Measurements from ENCODE around the gene SUPT5H. TPM values are rescaled to one million over a fixed set of nuclear protein-coding genes. Genes with fewer than 3 reads are reported as not detected.
A peak's percentile ranks its signal among the peaks of the same experiment; 100 is the strongest.

The SUPT5H gene
- total RNA-seq, 3 donors from 2014 or later = 74.3 to 115 (median 103) TPM

DNA sequence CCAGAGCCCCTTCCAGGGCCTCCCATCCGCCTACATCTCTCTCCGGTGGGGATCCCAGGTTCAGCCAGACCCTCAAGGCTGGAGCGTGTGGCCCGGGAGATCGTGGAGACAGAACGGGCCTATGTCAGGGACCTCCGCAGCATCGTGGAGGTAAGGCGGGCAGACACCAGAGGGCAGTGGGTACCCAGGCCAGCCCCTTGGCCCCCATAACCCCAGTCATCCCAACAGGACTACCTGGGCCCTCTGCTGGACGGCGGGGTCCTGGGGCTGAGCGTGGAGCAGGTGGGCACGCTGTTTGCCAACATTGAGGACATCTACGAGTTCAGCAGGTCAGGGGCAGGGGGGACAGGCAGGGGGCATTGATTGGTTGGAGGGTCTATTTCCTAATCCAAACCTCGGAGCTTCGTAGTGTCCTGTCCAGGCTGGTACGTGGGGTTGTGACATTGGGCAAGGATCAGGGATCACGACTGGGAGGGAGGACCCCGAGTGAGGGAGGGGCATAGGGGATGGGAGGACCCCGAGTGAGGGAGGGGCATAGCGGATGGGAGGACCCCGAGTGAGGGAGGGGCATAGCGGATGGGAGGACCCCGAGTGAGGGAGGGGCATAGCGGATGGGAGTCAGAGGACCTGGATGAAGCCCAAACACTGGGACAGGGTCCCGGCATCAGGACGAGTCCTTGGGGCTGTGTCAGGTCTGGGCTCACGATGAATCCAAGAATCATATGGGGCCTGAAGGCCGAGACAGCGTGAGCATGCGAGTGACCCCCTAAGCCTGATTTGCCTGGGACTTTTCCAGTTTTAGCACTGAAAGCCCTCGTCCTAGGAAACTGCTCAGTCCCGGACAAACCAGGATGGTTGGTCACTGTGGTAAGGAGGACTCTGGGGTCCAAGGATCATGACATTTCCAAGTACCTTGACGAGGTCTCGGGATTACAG, 30.0 kb upstream of the SUPT5H start:
- peak overlapping the region in 2 of 3 donors; percentile 81 to 98 for H3K4me3 ChIP-seq
- H3K36me3 ChIP-seq = no peaks in the 10 kb centered on the region
- DNase-seq (ENCODE audit: low spot score in 2 of 2) = no peak
- no peaks in the 10 kb centered on the region for H3K9me3 ChIP-seq
- TF ChIP-seq CTCF (IDR thresholded peaks at IDR 0.05) (no peak), POLR2A (IDR thresholded peaks at IDR 0.05) (no peak), POLR2AphosphoS5 (IDR thresholded peaks at IDR 0.05) (no peak)
- H3K27ac ChIP-seq = peak overlapping the region; percentile 25 to 100
- no peaks in the 10 kb centered on the region for H3K4me1 ChIP-seq
- intact Hi-C loops (cut with DNase I; ENCODE audit: low total_unique reads) = no loop called here
- H3K27me3 ChIP-seq = no peaks in the 10 kb centered on the region

DNA sequence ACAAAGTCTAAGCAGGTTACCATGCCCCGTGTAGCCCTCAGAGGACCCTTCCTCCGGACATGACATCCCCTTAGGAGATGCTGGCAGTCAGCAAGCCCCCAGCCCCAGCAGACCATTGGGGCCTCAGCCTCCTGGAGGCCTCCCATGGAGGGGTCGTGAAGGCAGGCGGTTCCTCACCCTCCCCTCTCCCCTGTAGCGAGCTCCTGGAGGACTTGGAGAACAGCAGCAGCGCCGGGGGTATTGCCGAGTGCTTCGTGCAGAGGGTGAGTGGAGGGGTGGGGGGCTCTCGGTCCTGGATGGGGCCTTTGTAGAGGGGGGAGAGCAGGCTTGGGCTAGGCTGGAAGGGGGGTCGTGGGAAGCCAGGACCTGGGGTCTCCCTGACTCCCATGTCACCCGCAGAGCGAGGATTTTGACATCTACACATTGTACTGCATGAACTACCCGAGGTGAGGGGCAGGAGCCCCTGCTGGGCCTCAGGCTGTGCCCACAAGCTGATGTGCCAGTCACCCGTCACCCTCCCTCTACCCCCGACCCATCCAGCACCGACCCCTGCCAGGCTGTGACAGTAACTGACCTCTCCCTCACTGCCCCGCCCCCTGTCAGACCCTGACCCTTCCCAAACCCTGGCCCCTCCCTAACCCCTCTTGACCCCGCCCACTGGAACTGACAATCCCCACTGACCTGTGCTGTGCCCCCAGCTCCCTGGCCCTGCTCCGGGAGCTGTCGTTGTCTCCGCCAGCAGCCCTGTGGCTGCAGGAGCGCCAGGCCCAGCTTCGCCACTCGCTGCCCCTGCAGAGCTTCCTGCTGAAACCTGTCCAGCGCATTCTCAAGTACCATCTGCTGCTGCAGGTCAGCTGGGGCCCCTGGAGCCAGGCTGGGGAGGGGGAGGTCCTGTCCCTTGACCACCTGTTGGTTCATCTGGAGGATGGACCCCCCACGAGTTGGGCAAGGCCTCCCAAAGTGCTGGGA, 28.9 kb upstream of the SUPT5H start:
- H3K4me3 ChIP-seq = peak overlapping the region in 1 of 3 donors; percentile 98
- TF ChIP-seq CTCF (IDR thresholded peaks at IDR 0.05) = no peak
- TF ChIP-seq POLR2AphosphoS5 (IDR thresholded peaks at IDR 0.05) = no peak
- no peak for TF ChIP-seq POLR2A (IDR thresholded peaks at IDR 0.05)
- H3K4me1 ChIP-seq = no peaks in the 10 kb centered on the region
- no peak for DNase-seq (ENCODE audit: low spot score in 2 of 2)
- H3K36me3 ChIP-seq = no peaks in the 10 kb centered on the region
- intact Hi-C loops (cut with DNase I; ENCODE audit: low total_unique reads) = no loop called here
- no peaks in the 10 kb centered on the region for H3K27me3 ChIP-seq
- no peaks in the 10 kb centered on the region for H3K9me3 ChIP-seq
- peak overlapping the region; percentile 5 to 100 for H3K27ac ChIP-seq

DNA sequence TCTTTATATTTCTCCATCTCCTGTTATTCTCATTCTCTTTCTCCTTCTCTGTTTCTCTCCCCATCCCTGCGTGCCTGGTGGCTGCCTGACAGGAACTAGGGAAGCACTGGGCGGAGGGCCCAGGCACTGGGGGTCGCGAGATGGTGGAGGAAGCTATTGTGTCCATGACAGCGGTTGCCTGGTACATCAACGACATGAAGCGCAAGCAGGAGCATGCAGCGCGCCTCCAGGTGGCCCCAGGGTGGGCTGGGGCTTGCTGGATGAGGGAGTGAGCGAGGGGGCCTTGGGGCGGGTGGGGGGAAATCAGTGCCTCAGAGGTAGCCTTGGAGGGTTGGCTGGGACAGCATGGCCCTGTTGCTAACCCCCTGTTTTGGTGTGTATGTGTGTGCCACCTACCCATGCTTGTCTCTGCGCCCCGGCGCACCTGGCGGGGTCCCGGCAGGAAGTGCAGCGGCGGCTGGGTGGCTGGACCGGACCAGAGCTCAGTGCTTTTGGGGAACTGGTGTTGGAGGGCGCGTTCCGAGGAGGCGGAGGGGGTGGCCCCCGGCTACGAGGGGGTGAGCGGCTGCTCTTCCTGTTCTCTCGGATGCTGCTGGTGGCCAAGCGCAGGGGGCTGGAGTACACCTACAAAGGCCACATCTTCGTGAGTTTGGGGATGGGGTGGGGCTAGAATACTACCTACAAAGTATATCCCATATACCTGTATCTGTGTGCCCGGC, 27.8 kb upstream of the SUPT5H start:
- no peak for TF ChIP-seq POLR2A (IDR thresholded peaks at IDR 0.05)
- no peak for TF ChIP-seq CTCF (IDR thresholded peaks at IDR 0.05)
- TF ChIP-seq POLR2AphosphoS5 (IDR thresholded peaks at IDR 0.05) = no peak
- Histone ChIP-seq H3K9me3 (no peaks in the 10 kb centered on the region), H3K27ac (peak overlapping the region in 1 of 2 donors; percentile 3), H3K4me1 (no peaks in the 10 kb centered on the region), H3K27me3 (no peaks in the 10 kb centered on the region), H3K36me3 (no peaks in the 10 kb centered on the region), H3K4me3 (no peak overlapping the region)
- DNase-seq (ENCODE audit: low spot score in 2 of 2) = no peak
- intact Hi-C loops (cut with DNase I; ENCODE audit: low total_unique reads) = no loop called here

DNA sequence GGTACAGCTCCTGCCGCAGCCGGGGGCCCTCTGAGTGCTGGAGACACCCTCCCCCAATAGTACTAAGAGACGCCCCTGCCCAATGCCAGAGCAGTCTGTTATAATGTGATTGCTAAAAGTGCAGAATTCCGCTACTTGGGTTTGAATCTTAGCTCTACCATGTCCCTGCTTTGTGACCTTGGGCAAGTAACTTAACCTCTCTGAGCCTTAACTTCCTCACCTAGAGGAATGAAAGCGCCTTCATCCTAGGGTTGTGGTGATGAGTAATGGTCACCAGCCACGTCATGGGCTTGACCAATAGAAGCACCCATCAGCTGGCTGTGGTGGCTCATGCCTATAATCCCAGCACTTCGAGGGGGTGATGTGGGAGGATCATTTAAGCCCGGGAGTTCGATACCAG, 26.4 kb upstream of the SUPT5H start:
- Histone ChIP-seq H3K4me3 (no peak overlapping the region), H3K4me1 (no peaks in the 10 kb centered on the region), H3K27ac (no peak overlapping the region), H3K36me3 (no peaks in the 10 kb centered on the region), H3K27me3 (no peaks in the 10 kb centered on the region), H3K9me3 (no peaks in the 10 kb centered on the region)
- intact Hi-C loops (cut with DNase I; ENCODE audit: low total_unique reads) = no loop called here
- no peak for TF ChIP-seq POLR2A (IDR thresholded peaks at IDR 0.05)
- TF ChIP-seq POLR2AphosphoS5 (IDR thresholded peaks at IDR 0.05) = no peak
- TF ChIP-seq CTCF (IDR thresholded peaks at IDR 0.05) = no peak
- DNase-seq (ENCODE audit: low spot score in 2 of 2) = no peak

Measured in breast epithelium (tissue), 4 donors.